H1 (cell line): ENCODE results near the gene C18orf63. TPM values are rescaled to one million over a fixed set of nuclear protein-coding genes. Genes with fewer than 3 reads are reported as not detected.
A peak's percentile ranks its signal among the peaks of the same experiment; 100 is the strongest.

ENCODE experiments used
- ASH2L ChIP-seq: fragments of 200-600, 300-600 bp; sonication (generic); IDR thresholded peaks from one replicate; pipeline ENCODE4 v1.7.1; 2017; ENCODE audit warnings: low read length
- ATF2 ChIP-seq: IDR thresholded peaks from 2 replicates; pipeline ENCODE4 v1.6.1; 2012; ENCODE audit warnings: low read length, inconsistent platforms
- BACH1 ChIP-seq: IDR thresholded peaks from 2 replicates; pipeline ENCODE4 v1.6.1; 2012; ENCODE audit warnings: low read length, improper control_type of control experiment
- BRCA1 ChIP-seq: IDR thresholded peaks from 2 replicates; pipeline ENCODE4 v1.6.1; 2012; ENCODE audit warnings: low read depth, low read length, improper control_type of control experiment
- CBX5 ChIP-seq: fragments of 300-800, 300-1000 bp; sonication (generic); IDR thresholded peaks from 2 replicates; pipeline ENCODE4 v1.7.1; 2016; ENCODE audit warnings: antibody characterized with exemption, low read length, low read depth
- CEBPB ChIP-seq: IDR thresholded peaks from 2 replicates; pipeline ENCODE4 v1.6.1; 2012; ENCODE audit warnings: low read depth, low read length
- CHD2 ChIP-seq: IDR thresholded peaks from 2 replicates; pipeline ENCODE4 v1.6.1; 2012; ENCODE audit warnings: low read length, improper control_type of control experiment
- CTCF ChIP-seq, 3 experiments: IDR thresholded peaks; 1 replicate in 2 of 3; 2 replicates in 1 of 3; pipeline versions ENCODE4 v1.5.1 to v1.6.1; 2011; ENCODE audit warnings: low read length in 3 of 3, mild to moderate bottlenecking in 3 of 3, inconsistent platforms in 2 of 3, low read depth in 1 of 3, moderate library complexity in 1 of 3; ENCODE audit not compliant: insufficient read depth in 1 of 3; ENCODE audit errors: control extremely low read depth in 1 of 3
- EZH2 ChIP-seq: fragments of 200-600 bp; sonication (generic); IDR thresholded peaks from 2 replicates; pipeline ENCODE4 v1.7.1; 2012; ENCODE audit warnings: low read depth, mild to moderate bottlenecking, moderate library complexity, low read length, inconsistent platforms; ENCODE audit not compliant: severe bottlenecking
- GABPA ChIP-seq: IDR thresholded peaks from 2 replicates; pipeline ENCODE4 v1.6.1; 2011; ENCODE audit warnings: mild to moderate bottlenecking, low read length, moderate library complexity, borderline replicate concordance; ENCODE audit not compliant: insufficient read depth
- HDAC2 ChIP-seq, 2 experiments: fragments of 300-600 bp in 1 of 2; sonication (generic) in 1 of 2; IDR thresholded peaks; 2 replicates each; pipeline ENCODE4 v1.6.1; 2011 to 2012; ENCODE audit warnings: low read depth in 2 of 2, low read length in 2 of 2, mild to moderate bottlenecking in 2 of 2, moderate library complexity in 2 of 2, borderline replicate concordance in 1 of 2, inconsistent platforms in 1 of 2
- JUN ChIP-seq: IDR thresholded peaks from 2 replicates; pipeline ENCODE4 v1.6.1; 2011; ENCODE audit warnings: low read depth, mild to moderate bottlenecking, improper control_type of control experiment, low read length
- KDM5A ChIP-seq: fragments of 200-600 bp; IDR thresholded peaks from 2 replicates; pipeline ENCODE4 v1.7.1; 2012; ENCODE audit warnings: mild to moderate bottlenecking, low read length, inconsistent platforms, mixed read lengths
- MAX ChIP-seq: IDR thresholded peaks from 2 replicates; pipeline ENCODE4 v1.6.1; 2012; ENCODE audit warnings: inconsistent platforms
- NRF1 ChIP-seq: IDR thresholded peaks from 2 replicates; pipeline ENCODE4 v1.6.1; 2011; ENCODE audit warnings: mild to moderate bottlenecking, low read depth, low read length, improper control_type of control experiment
- POLR2A ChIP-seq, 2 experiments: IDR thresholded peaks; 1 replicate in 1 of 2; 2 replicates in 1 of 2; pipeline ENCODE4 v1.6.1; 2011; ENCODE audit warnings: low read depth in 2 of 2, low read length in 2 of 2, mild to moderate bottlenecking in 2 of 2; ENCODE audit errors: control extremely low read depth in 1 of 2
- RFX5 ChIP-seq: IDR thresholded peaks from 2 replicates; pipeline ENCODE4 v1.6.1; 2011; ENCODE audit warnings: low read depth, low read length, improper control_type of control experiment, borderline replicate concordance
- SP2 ChIP-seq: IDR thresholded peaks from 2 replicates; pipeline ENCODE4 v1.6.1; 2012; ENCODE audit warnings: mild to moderate bottlenecking, low read length, inconsistent platforms
- TAF1 ChIP-seq: IDR thresholded peaks from 2 replicates; pipeline ENCODE4 v1.6.1; 2011; ENCODE audit warnings: mild to moderate bottlenecking, low read depth, low read length
- TAF7 ChIP-seq: optimal IDR thresholded peaks from 2 replicates; pipeline ENCODE3; 2011; ENCODE audit warnings: low read depth, mild to moderate bottlenecking, inconsistent platforms, low read length, moderate library complexity, borderline replicate concordance
- polyA plus RNA-seq, 7 experiments: library from polyadenylated mRNA; depleted of rRNA in 3 of 7; stranded (reverse) in 5 of 7; unstranded in 2 of 7; fragments of >200 nt in 5 of 7; fragments of 200-250 nt in 2 of 7; gene quantifications; 1 replicate in 5 of 7; 2 replicates in 1 of 7; 4 replicates in 1 of 7; pipeline versions ENCODE4 v1.2.1 to v1.2.3, GENCODE V29; 2011 to 2013; ENCODE audit warnings: missing spikeins in 2 of 7, mixed read lengths in 2 of 7
- total RNA-seq: library from RNA; stranded (reverse); fragmentation: NEBNext Ultra II Directional; extraction: Animal tissue kit (Norgen Biotek cat#: 25700); gene quantifications from 2 replicates; pipeline ENCODE4 v1.2.1, GENCODE V29; 2021

C18orf63 gene
- total and polyA plus RNA-seq, 2 of the 8 experiments (the other 6 are each of a cell fraction or from before 2014, with no cell fraction given) = not detected

GRCh38 chr18:74291771-74292540, 23.7 kb upstream of the C18orf63 start, which contains the start of gene CYB5A (continued):
- no peak for TF ChIP-seq GABPA
- no peak for TF ChIP-seq KDM5A
- peak; percentile 48 for TF ChIP-seq ASH2L
- peak; percentile 53 for TF ChIP-seq MAX
- peak in 2 of 3 experiments; percentile 0 to 17; a peak in 2 of 4 replicates for TF ChIP-seq CTCF (IDR thresholded peaks at IDR 0.05; ENCODE audit: control extremely low read depth in 1 of 3, insufficient read depth in 1 of 3, low read depth in 1 of 3, low read length in 3 of 3)
- no peak for TF ChIP-seq CBX5
- no peak for TF ChIP-seq BRCA1
- no peak for TF ChIP-seq RFX5
- no peak for TF ChIP-seq JUN
- peak; percentile 26; the same call in 1 of the 2 replicates for TF ChIP-seq NRF1
- TF ChIP-seq SP2 = peak; percentile 79
- no peak for TF ChIP-seq POLR2A (IDR thresholded peaks at IDR 0.05; ENCODE audit: control extremely low read depth in 1 of 2, low read depth in 2 of 2, low read length in 2 of 2)
- TF ChIP-seq BACH1 = peak; percentile 34
- TF ChIP-seq TAF1 = peak; percentile 34; the same call in 1 of the 2 replicates
- TF ChIP-seq HDAC2 (IDR thresholded peaks at IDR 0.05; ENCODE audit: borderline replicate concordance in 1 of 2, low read depth in 2 of 2, low read length in 2 of 2) = peak; percentile 22 to 84; a peak in 3 of 4 replicates
- TF ChIP-seq ATF2 = peak; percentile 39; the same call in 1 of the 2 replicates
- TF ChIP-seq CEBPB = peak; percentile 81; the same call in 1 of the 2 replicates
- peak; percentile 84 for TF ChIP-seq CHD2
- TF ChIP-seq TAF7 = no peak
- TF ChIP-seq EZH2 = no peak
